ENCODE results near the gene TUBB.
A peak's percentile ranks its signal among the peaks of the same experiment; 100 is the strongest.
"Not testable (repeated sequence)": the region's sequence is repeated elsewhere in the genome, so short reads cannot be mapped to it uniquely, and the experiment has no call there.

Gene TUBB

GRCh38 chr6:30738532-30738931 is 18.4 kb downstream of the TUBB start:
- DNase-seq (ENCODE audit: low read depth) = no peak

GRCh38 chr6:30740540-30740870 is 20.4 kb downstream of the TUBB start:
- no peak for DNase-seq (ENCODE audit: low read depth)

GRCh38 chr6:30741063-30741779 is 21.1 kb downstream of the TUBB start:
- DNase-seq (ENCODE audit: low read depth) = no peak

GRCh38 chr6:30741789-30742315 is 21.7 kb downstream of the TUBB start:
- no peak for DNase-seq (ENCODE audit: low read depth)

- no peak for DNase-seq (ENCODE audit: low read depth)
These were observed 22.4 kb downstream of the TUBB start, which contains the start of gene FLOT1 for GRCh38 chr6:30742316-30743098. Gene FLOT1, minus strand, starts transcription at chr6:30742687. Its CDS starts 498 bp downstream, at chr6:30742189.

GRCh38 chr6:30743099-30744053 is 23.2 kb downstream of the TUBB start:
- no peak for DNase-seq (ENCODE audit: low read depth)

- DNase-seq (ENCODE audit: low read depth) = peak; percentile 76
These were observed 24.1 kb downstream of the TUBB start, which contains the start of gene IER3 for GRCh38 chr6:30744054-30744805. Gene IER3, minus strand, starts transcription at chr6:30744547. Its CDS starts 29 bp downstream, at chr6:30744518.

- DNase-seq (ENCODE audit: low read depth) = no peak
These were observed 27.1 kb downstream of the TUBB start for GRCh38 chr6:30747300-30747687.

GRCh38 chr6:30747902-30748769 is 28.0 kb downstream of the TUBB start:
- no peak for DNase-seq (ENCODE audit: low read depth)

GRCh38 chr6:30748851-30749540 is 28.8 kb downstream of the TUBB start:
- DNase-seq (ENCODE audit: low read depth) = no peak

GRCh38 chr6:30749554-30750378 is 29.6 kb downstream of the TUBB start:
- DNase-seq (ENCODE audit: low read depth) = no peak

- no peak for DNase-seq (ENCODE audit: low read depth)
These were observed 30.2 kb downstream of the TUBB start for GRCh38 chr6:30750379-30750668.

GRCh38 chr6:30752157-30752927 is 32.2 kb downstream of the TUBB start:
- peak; percentile 99 for DNase-seq (ENCODE audit: low read depth)

GRCh38 chr6:30754631-30755030 is 34.5 kb downstream of the TUBB start:
- DNase-seq (ENCODE audit: low read depth) = no peak

GRCh38 chr6:30756405-30757003 is 36.4 kb downstream of the TUBB start:
- not testable (repeated sequence) for DNase-seq (ENCODE audit: low read depth)

GRCh38 chr6:30757261-30757904 is 37.2 kb downstream of the TUBB start:
- DNase-seq (ENCODE audit: low read depth) = no peak

- peak; percentile 98 for DNase-seq (ENCODE audit: low read depth)
These were observed 39.6 kb downstream of the TUBB start for GRCh38 chr6:30759575-30760239.

All from non-pigmented ciliary epithelial cell (primary cell).